SK-N-DZ (cell line): ENCODE data around the gene SPRR5. TPM values are rescaled to one million over a fixed set of nuclear protein-coding genes. Genes with fewer than 3 reads are reported as not detected.

Source experiments
- DNase-seq: peaks from one replicate; pipeline ENCODE4 v3.0.0-alpha.2; 2015; ENCODE audit warnings: low spot score
- polyA plus RNA-seq, 2 experiments: library from polyadenylated mRNA; depleted of rRNA; stranded (reverse); fragments of >200 nt; gene quantifications; 2 replicates each; pipeline ENCODE4 v1.2.3, GENCODE V29; 2014

The SPRR5 gene
- polyA plus RNA-seq (2014; cell fraction: cytosol; rRNA removed) = not detected in 2 replicates
- not detected in 2 replicates for polyA plus RNA-seq (2014; cell fraction: nucleus; rRNA removed)

GRCh38 chr1:152946651-152947256 lies at the start of gene SPRR5:
Gene SPRR5 (plus strand): TSS chr1:152947206. CDS start chr1:152948555, 1,349 bp downstream.
- no peak for DNase-seq

GRCh38 chr1:152899027-152899426 lies 48.0 kb upstream of the SPRR5 start:
- no peak for DNase-seq

- DNase-seq = no peak
Observed at GRCh38 chr1:152899883-152900282, 47.1 kb upstream of the SPRR5 start.

- DNase-seq = no peak
Observed at GRCh38 chr1:152901631-152902030, 45.4 kb upstream of the SPRR5 start.

- no peak for DNase-seq
Observed at GRCh38 chr1:152902636-152903035, 44.4 kb upstream of the SPRR5 start.

GRCh38 chr1:152904688-152905440 lies 42.1 kb upstream of the SPRR5 start:
- DNase-seq = no peak

- DNase-seq = no peak
Observed at GRCh38 chr1:152906023-152906565, 40.9 kb upstream of the SPRR5 start.

GRCh38 chr1:152907686-152908601 lies 39.1 kb upstream of the SPRR5 start, which contains the start of gene IVL:
Gene IVL (plus strand): TSS chr1:152908546. CDS start chr1:152909798, 1,252 bp downstream.
- DNase-seq = no peak

- no peak for DNase-seq
Observed at GRCh38 chr1:152909206-152909605, 37.8 kb upstream of the SPRR5 start.

- DNase-seq = no peak
Observed at GRCh38 chr1:152912471-152912870, 34.5 kb upstream of the SPRR5 start.

GRCh38 chr1:152912900-152913299 lies 34.1 kb upstream of the SPRR5 start:
- no peak for DNase-seq

GRCh38 chr1:152917794-152918193 lies 29.2 kb upstream of the SPRR5 start:
- DNase-seq = no peak

- no peak for DNase-seq
Observed at GRCh38 chr1:152919071-152919470, 27.9 kb upstream of the SPRR5 start.

- DNase-seq = no peak
Observed at GRCh38 chr1:152924191-152924590, 22.8 kb upstream of the SPRR5 start.

GRCh38 chr1:152926091-152926490 lies 20.9 kb upstream of the SPRR5 start:
- no peak for DNase-seq

GRCh38 chr1:152928671-152929070 lies 18.3 kb upstream of the SPRR5 start:
- no peak for DNase-seq

- DNase-seq = no peak
Observed at GRCh38 chr1:152932170-152932811, 14.7 kb upstream of the SPRR5 start.

GRCh38 chr1:152933196-152933595 lies 13.8 kb upstream of the SPRR5 start:
- DNase-seq = no peak

- DNase-seq = no peak
Observed at GRCh38 chr1:152940614-152941013, 6.4 kb upstream of the SPRR5 start.

GRCh38 chr1:152941037-152941711 lies 5.8 kb upstream of the SPRR5 start:
- no peak for DNase-seq

- no peak for DNase-seq
Observed at GRCh38 chr1:152942161-152942560, 4.8 kb upstream of the SPRR5 start.
